CD4-positive, alpha-beta T cell treated with Interferon gamma for 1 hour (primary cell): ENCODE data around the gene NOP9.

ENCODE experiments used
- DNase-seq: peaks from one replicate; pipeline ENCODE4 v3.0.0-alpha.2; 2020

NOP9 gene

GRCh38 chr14:24299255-24300191 lies at the start of gene NOP9, which contains the start of gene DHRS1:
Gene NOP9, plus strand, starts transcription at chr14:24299850. Its CDS starts 105 bp downstream, at chr14:24299955.
Gene DHRS1, minus strand, starts transcription at chr14:24299780. Its CDS starts 674 bp downstream, at chr14:24299106.
- peak; percentile 86 for DNase-seq

GRCh38 chr14:24250354-24250753 lies 49.3 kb upstream of the NOP9 start:
- no peak for DNase-seq

DNA sequence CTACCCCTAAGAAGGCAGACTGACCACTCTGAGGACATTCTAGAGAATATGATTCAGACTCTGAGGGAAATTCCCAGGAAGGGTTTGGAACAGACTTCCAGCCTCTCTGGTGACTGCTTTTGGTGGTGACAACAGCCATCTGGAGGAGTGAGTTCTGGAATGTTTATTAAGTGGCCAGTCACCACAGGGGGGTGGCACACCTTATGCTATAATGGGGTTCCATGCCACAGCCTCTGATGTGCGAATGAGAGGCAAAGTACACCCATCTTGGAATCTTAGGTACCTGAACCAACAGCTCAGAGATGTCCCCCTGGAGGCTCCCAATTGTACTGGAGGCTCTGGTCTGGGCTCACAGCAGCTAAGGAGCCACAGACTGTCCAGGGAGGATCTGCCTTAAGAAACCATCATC lies 47.8 kb upstream of the NOP9 start:
- no peak for DNase-seq

GRCh38 chr14:24252289-24253124 lies 47.1 kb upstream of the NOP9 start:
- DNase-seq = no peak

- no peak for DNase-seq
Observed at GRCh38 chr14:24253936-24254335, 45.7 kb upstream of the NOP9 start.

GRCh38 chr14:24254630-24255392 lies 44.8 kb upstream of the NOP9 start:
- DNase-seq = no peak

- DNase-seq = no peak
Observed at GRCh38 chr14:24255438-24255837, 44.2 kb upstream of the NOP9 start.

GRCh38 chr14:24255931-24256711 lies 43.5 kb upstream of the NOP9 start:
- DNase-seq = no peak

GRCh38 chr14:24256960-24257359 lies 42.7 kb upstream of the NOP9 start:
- DNase-seq = no peak

DNA sequence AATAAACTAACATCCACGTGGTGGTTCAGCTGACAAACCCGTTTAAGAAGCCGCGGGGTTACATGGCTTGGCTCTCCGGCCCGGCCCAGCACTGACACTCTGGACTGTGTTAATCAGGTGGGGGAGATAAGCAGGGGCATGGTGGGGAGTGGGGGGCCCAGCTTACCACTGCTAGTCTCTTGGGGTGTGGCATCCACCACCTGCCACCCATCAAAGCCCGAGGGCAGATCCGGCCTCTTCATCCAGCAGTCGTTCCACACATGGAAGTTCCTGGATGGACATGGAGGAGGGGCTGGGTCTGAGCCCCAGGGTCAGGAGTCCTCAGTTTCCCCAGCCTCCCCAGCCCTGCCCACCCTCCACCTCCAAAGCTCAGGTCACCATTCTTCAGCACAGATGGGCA lies 41.5 kb upstream of the NOP9 start:
- DNase-seq = no peak

DNA sequence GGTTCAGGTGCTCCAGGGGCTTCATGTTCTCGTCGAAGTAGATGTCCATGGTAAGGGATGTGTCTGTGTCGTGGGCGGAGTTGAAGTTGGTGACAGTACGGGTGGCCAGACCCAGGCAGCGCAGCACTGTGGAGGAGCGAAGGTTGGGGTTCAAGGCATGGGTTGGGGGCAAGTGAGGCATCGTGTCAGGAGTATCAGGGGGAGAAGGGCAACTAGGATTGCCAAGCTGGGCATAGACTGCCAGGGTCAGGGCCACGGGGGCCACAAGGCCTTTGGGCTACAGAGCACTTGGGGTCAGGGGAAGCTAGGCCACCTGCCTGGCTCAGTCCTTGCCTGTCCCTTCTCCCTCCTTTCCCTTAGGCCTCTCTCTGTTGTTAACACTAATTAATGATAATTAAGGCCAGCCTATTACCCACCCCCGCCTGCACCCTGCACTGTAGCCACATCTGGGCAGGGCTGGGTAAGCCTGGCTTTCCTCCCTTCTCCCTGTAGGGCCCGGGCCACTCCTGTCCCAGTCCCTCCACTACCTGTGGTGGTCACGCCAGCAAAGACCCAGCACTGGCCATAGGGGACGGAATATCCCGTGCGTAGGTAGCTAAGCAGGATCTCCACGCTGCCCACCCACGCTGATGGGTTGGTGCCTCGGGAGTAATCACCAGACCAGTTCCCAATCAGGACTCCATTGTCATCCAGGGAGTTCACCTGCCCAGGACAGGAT lies 40.9 kb upstream of the NOP9 start:
- no peak for DNase-seq

- no peak for DNase-seq
Observed at GRCh38 chr14:24259282-24260025, 40.2 kb upstream of the NOP9 start.

GRCh38 chr14:24260026-24260779 lies 39.4 kb upstream of the NOP9 start:
- no peak for DNase-seq

DNA sequence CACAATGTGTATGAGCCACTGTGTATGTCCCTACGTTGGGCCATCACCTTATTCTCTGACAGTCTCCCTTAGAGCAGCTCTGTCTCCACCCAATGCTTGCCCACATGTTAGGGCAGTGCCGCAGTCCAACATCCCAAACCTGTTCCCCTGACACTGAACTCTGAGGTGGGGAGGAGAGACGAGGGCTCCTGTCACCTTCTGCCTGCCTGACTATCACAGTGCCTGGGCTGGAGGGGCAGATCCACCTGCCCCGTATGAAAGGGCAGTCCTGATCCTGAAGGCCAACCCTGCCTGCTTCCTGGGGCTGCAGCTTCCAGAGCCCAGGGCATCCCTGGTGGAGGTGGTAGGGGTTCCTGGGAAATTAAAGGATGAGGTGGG lies 38.9 kb upstream of the NOP9 start:
- DNase-seq = no peak

DNA sequence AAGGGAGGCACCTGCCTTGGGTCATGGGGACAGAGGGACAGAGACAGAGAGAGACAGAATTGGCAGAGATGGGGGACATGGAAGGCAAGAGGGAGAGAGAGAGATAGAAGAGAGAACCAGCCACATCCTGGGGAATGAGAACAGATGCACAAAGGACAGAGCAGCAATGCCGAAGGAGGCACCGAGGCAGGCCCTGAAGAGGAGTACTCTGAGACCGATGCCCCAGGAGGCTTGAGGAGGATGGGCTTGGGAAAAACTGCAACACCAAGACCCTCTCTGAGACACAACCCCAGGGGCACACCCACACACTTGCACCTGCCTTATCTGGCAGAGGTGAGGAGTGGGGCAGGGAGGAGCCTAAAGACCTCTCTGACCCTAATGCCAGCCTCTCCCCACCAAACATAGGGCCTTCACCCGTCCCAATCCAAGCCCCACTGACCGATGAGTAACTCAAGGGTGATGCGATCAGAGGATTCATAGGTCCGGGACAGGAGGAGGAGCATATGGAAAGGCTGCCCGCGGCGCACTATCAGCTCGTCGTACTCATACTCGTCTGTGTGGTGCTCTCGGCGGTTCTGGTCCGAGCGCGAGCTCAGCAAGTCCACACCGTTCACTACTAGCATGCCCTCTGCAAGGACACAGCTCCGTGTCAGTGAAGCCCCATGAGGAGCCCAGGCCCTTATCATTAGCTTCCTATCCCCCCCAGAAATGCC lies 38.2 kb upstream of the NOP9 start:
- DNase-seq = no peak

DNA sequence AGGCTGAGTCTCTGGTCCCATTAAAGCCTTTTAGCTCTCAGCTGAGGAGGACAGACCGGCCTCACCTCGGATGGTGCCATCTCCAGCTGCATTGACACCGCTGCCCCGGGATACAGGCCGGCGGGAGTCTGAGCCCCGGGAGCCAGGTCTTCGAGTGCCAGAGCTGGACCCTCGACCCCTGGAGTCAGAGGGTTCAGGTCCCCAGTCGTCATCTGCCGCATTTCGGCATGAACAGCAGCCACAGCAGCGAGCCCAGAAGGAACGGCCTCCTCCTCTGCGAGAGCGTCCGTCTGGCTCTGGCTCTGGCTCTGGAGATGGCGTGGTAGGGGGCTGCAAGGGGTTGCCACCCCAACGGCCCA lies 37.7 kb upstream of the NOP9 start:
- DNase-seq = no peak

- no peak for DNase-seq
Observed at GRCh38 chr14:24262821-24263733, 36.6 kb upstream of the NOP9 start, which contains the start of gene TGM1. Gene TGM1, minus strand, starts transcription at chr14:24263177. Its CDS starts 825 bp downstream, at chr14:24262352.

- DNase-seq = no peak
Observed at GRCh38 chr14:24263848-24264247, 35.8 kb upstream of the NOP9 start.
